Muscle of back (tissue), 11 donors: ENCODE results near the gene SYNGR1. TPM values are rescaled to one million over a fixed set of nuclear protein-coding genes. Genes with fewer than 3 reads are reported as not detected.

ENCODE experiments used
- DNase-seq, 3 donors: peaks; one replicate each; pipeline versions ENCODE4 v3.0.0 to v3.0.0-alpha.2; 2013
- polyA plus RNA-seq, 10 donors: library from polyadenylated mRNA; unstranded; fragments of 120-200 nt; gene quantifications; one replicate each; pipeline ENCODE4 v1.2.1, GENCODE V29; 2013; ENCODE audit not compliant: insufficient read length in 10 of 10

SYNGR1 gene
- polyA plus RNA-seq, 10 donors: 10.4 to 20.2 (median 13.2) TPM

DNA sequence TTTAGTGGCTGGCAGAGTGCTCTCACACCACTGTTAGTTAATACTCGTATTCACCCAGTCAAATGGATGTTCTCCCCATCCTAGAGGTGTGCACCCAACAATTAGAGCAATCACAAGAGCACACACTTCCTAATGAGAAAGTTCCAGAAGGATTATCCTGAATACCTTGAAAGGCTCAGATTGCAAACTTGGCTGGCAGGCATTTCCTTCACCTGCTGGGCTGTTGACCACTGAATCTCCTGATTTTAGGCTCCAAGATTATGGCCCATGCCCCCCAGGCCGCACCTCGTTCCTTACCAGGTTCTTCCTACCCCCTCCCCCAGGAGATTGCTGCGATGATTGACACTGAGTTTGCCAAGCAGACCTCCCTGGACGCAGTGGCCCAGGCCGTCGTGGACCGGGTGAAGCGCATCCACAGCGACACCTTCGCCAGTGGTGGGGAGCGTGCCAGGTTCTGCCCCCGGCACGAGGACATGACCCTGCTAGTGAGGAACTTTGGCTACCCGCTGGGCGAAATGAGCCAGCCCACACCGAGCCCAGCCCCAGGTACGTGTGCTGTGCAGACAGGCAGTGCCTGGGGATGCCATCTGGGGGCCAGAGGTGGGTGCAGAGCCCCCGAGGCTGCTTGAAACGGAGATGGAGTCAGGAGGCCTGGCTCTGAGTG is 76.7 kb downstream of the SYNGR1 start:
- DNase-seq: no peak

GRCh38 chr22:39427751-39428596 is 78.2 kb downstream of the SYNGR1 start:
- no peak for DNase-seq

- peak in 1 of 3 donors; percentile 32 for DNase-seq
Measured at GRCh38 chr22:39428597-39429071, 78.8 kb downstream of the SYNGR1 start.

- DNase-seq: no peak
Measured at GRCh38 chr22:39429186-39429585, 79.4 kb downstream of the SYNGR1 start.

GRCh38 chr22:39429916-39430575 is 80.3 kb downstream of the SYNGR1 start:
- DNase-seq: no peak

- no peak for DNase-seq
Measured at GRCh38 chr22:39430576-39431150, 80.9 kb downstream of the SYNGR1 start.

DNA sequence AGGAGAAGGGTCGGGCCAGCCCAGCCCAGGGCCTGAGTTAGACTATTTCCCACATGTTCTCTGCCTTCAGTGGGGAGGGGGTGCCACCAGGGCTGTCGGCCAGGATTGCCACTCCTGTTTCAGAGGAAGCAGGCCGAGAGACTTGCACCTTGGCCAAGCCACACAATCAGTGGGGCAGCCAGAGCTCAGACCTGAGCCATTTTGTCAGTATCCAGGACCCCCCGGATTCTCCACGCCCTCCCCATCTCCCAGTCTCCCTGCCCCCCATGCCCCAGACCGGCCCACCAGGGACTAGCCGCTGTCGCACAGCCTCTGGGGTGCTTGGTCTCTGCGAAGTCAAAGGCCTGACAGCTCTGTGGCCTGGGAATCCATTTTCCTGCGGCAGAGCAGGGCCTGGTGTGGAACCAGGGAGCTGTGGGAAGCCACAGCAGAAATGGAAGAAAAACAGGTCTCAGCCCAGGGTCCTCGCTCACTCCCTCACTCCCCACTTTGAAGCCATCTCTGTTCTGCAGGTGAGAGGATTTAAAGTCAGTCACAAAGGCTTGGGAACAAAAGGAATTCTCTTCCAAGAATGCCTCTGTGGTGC is 81.5 kb downstream of the SYNGR1 start:
- no peak for DNase-seq

GRCh38 chr22:39431821-39432251 is 82.0 kb downstream of the SYNGR1 start:
- DNase-seq: no peak

DNA sequence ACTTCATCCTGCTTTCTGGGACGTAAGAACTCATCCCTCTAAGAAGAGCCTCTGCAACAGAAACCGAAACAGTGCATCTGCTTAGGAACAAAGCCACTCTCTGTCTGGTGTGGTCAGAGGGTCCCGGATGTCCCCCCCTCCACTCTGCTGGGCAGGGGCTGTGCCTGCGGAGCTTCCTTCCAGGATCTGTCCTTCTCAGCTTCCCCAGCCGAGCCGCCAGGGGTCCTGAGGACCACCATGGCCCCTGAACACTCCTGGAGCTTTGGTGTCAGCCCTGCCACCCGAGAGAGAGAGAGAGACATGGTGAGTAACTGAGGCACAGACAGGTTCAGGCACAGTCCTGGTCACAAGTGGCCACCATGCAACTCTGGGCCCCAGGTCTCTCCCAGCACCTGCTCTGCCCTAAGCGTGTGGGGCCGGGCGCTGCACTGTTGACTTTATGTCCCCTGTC is 82.6 kb downstream of the SYNGR1 start:
- no peak for DNase-seq

DNA sequence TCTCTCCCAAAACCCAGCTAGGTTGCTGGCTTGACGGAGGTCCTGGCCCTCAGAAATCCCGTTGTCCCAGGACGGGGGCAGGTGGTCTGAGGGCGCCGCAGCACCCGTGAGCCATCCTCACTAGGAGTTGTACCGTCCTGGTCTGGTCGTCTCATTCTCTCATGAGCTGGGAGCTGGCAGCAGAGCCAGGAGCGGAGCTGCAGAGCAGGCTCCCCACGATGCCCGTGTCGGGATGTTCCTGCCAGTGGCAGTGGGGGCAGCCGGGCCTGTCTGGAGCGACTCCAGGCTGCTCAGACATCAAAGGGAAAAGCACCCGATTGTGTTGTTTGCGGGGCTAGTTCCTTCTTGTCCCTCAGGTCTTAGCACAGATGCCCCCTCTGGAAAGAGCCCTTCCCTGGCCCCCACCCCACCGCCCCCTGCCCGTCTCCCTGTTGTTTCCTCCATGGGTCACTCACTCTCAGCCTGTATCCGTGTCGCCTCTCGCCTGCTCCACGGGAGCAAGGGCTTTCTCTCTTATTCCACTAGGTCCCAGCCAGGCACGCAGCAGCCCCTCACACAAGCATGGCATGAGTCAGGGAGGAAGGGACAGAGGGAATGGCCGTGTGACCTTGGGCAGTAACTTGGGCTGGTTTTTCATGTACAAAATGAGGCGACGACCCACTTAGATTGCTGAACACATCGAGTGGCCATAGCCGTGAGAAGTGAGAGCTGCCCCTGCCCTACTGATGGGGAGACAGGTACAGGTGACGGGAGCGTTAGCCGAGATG is 83.9 kb downstream of the SYNGR1 start:
- no peak for DNase-seq

DNA sequence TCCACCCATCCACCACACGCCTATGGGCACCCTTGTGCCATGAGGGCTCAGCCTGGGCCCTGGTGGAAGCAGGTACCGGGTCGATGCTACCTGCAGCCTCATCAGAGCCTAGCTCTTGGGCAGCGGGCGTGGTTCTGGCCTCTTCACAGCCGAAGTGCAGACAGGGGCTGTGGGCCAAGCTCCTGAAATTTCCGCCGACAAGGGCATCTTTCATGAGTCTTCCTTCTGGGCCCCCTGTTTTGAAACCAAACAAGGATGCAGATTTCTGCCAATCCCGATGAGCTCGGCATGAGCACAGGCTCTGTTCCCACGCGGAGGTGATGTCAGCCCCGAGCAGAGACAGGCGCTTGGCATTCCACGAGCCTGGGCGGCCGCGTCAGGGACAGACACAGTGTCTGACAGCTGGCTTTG is 84.5 kb downstream of the SYNGR1 start:
- DNase-seq: no peak

- DNase-seq: no peak
Measured at GRCh38 chr22:39434721-39435120, 84.9 kb downstream of the SYNGR1 start.

Other genes starting within 250 kb of the SYNGR1 start
- gene CBX7, start 197.3 kb upstream of the SYNGR1 start, polyA plus RNA-seq: 1 to 10 TPM; 2.7 to 4.9 (median 3.6) TPM
- 10 to 100 TPM; 14.6 to 23.9 (median 16.9) TPM for gene PDGFB, start 105.0 kb upstream of the SYNGR1 start, polyA plus RNA-seq
- gene RPL3, start 30.4 kb upstream of the SYNGR1 start, polyA plus RNA-seq: 1,000 to 10,000 TPM; 1,869 to 3,670 (median 2,846) TPM
- 10 to 100 TPM; 18.3 to 25.2 (median 21.2) TPM for gene TAB1, start 49.8 kb downstream of the SYNGR1 start, polyA plus RNA-seq
- 1 to 10 TPM; 3.3 to 9.3 (median 3.9) TPM for gene MGAT3, start 107.0 kb downstream of the SYNGR1 start, polyA plus RNA-seq
- 10 to 100 TPM; 14.3 to 19.0 (median 17.0) TPM for gene MIEF1, start 152.3 kb downstream of the SYNGR1 start, polyA plus RNA-seq
- 100 to 1,000 TPM; 307 to 351 (median 325) TPM for gene ATF4, start 170.6 kb downstream of the SYNGR1 start, polyA plus RNA-seq
- gene RPS19BP1, start 182.8 kb downstream of the SYNGR1 start, polyA plus RNA-seq: 10 to 100 TPM; 41.0 to 60.0 (median 50.7) TPM
- 1 to 10 TPM in 1 of 10 donors, under 1 TPM in 9; 0.07 to 1.2 (median 0.18) TPM for gene CACNA1I, start 220.8 kb downstream of the SYNGR1 start, polyA plus RNA-seq